Measurements from ENCODE around the gene SCUBE3.

SCUBE3 gene

DNA sequence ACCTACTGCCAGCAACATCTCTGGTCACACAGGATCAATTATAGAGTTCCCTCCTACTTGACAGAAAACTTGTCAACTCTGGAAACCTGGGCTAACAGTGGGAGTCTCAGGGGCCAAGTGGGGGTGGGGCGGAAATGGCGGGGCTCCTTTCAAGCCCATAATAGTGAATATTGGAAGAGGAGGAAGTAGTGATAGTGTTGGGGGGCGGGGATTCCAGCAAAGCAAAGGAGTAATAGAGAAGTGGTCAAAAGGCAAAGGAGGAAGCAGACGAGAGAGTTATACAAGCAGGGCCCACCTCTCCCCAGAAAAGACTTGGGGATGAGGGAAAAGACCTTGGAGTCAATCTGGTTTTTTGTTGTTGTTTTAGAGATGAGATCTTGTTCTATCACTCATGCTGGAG, 85.9 kb downstream of the SCUBE3 start:
- no peak overlapping the region for H3K4me3 ChIP-seq (ENCODE audit: low read depth, low read length)
- DNase-seq (ENCODE audit: low read depth) = no peak

DNA sequence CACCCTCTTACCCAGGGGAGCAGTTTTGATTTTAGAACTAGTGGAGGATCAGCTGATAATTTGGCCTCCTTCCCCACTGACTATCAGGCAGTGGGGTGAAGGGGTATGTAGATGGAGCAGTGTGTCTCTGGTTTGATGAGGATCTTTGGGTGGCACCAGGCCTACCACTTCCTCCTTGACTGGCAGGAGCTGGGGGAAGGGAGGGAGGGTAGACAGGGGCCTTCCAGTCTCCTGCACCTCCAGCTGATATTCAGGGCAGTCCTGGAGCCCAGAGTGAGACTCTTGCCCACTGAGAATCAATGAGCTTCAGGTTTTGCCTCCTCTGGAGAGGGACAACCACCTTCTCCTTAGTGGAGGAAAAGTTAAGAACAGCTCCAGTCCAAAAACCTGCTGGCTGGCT, 87.1 kb downstream of the SCUBE3 start:
- TF ChIP-seq, protein P1, sequence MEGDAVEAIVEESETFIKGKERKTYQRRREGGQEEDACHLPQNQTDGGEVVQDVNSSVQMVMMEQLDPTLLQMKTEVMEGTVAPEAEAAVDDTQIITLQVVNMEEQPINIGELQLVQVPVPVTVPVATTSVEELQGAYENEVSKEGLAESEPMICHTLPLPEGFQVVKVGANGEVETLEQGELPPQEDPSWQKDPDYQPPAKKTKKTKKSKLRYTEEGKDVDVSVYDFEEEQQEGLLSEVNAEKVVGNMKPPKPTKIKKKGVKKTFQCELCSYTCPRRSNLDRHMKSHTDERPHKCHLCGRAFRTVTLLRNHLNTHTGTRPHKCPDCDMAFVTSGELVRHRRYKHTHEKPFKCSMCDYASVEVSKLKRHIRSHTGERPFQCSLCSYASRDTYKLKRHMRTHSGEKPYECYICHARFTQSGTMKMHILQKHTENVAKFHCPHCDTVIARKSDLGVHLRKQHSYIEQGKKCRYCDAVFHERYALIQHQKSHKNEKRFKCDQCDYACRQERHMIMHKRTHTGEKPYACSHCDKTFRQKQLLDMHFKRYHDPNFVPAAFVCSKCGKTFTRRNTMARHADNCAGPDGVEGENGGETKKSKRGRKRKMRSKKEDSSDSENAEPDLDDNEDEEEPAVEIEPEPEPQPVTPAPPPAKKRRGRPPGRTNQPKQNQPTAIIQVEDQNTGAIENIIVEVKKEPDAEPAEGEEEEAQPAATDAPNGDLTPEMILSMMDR (IDR thresholded peaks at IDR 0.05; ENCODE audit: control insufficient read depth, extremely low read depth, insufficient read depth) = no peak
- H3K4me3 ChIP-seq (ENCODE audit: low read depth, low read length) = no peak overlapping the region
- no peak for DNase-seq (ENCODE audit: low read depth)

More for the DNA sequence above, 85.9 kb downstream of the SCUBE3 start:
- TF ChIP-seq, protein P1 (IDR thresholded peaks at IDR 0.05; ENCODE audit: control insufficient read depth, extremely low read depth, insufficient read depth) = no peak

Data from LNCaP clone FGC (cell line).